ENCODE results near the gene ZNF79.

DNA sequence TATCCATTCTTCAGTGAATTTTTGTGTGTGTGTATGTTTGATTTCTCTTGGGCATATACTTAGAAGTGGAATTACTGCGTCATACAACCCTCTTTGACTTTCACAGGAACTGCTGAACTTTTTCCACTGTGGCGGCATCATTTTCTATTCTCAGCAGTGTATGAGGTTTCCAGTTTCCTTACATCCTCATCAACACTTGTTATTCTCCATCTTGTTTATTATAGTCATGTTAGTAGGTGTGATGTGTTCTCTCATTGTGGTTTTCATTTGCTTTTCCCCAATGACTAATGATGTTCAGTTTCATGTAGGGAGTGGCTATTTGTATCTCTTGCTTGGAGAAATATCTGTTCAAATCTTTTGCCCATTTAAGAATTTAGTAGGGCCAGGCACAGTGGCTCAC lies 2.6 kb downstream of the ZNF79 start:
- TF ChIP-seq, protein P1, sequence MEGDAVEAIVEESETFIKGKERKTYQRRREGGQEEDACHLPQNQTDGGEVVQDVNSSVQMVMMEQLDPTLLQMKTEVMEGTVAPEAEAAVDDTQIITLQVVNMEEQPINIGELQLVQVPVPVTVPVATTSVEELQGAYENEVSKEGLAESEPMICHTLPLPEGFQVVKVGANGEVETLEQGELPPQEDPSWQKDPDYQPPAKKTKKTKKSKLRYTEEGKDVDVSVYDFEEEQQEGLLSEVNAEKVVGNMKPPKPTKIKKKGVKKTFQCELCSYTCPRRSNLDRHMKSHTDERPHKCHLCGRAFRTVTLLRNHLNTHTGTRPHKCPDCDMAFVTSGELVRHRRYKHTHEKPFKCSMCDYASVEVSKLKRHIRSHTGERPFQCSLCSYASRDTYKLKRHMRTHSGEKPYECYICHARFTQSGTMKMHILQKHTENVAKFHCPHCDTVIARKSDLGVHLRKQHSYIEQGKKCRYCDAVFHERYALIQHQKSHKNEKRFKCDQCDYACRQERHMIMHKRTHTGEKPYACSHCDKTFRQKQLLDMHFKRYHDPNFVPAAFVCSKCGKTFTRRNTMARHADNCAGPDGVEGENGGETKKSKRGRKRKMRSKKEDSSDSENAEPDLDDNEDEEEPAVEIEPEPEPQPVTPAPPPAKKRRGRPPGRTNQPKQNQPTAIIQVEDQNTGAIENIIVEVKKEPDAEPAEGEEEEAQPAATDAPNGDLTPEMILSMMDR (IDR thresholded peaks at IDR 0.05): no peak
- TF ChIP-seq POLR2A (IDR thresholded peaks at IDR 0.05): no peak

Data from upper lobe of left lung (tissue), 4 donors.